CD14-positive monocyte (primary cell): ENCODE data around the gene SLC9A7. TPM values are rescaled to one million over a fixed set of nuclear protein-coding genes. Genes with fewer than 3 reads are reported as not detected.
A peak's percentile ranks its signal among the peaks of the same experiment; 100 is the strongest.

Experiments
- DNase-seq, 3 donors: peaks; one replicate each; pipeline ENCODE4 v3.0.0-alpha.2; 2011 to 2022
- H2AFZ ChIP-seq: 2 replicates; pipeline ENCODE4 v1.6.0; 2012; ENCODE audit warnings: mild to moderate bottlenecking, low read depth, low read length, inconsistent platforms; ENCODE audit not compliant: insufficient read depth, poor library complexity, severe bottlenecking
- H3K27ac ChIP-seq, 2 donors: 1 replicate in 1 of 2; 2 replicates in 1 of 2; pipeline ENCODE4 v1.5.1; 2012 to 2013; ENCODE audit warnings: low read length in 2 of 2, control low read depth in 1 of 2, inconsistent platforms in 1 of 2, low read depth in 1 of 2, mild to moderate bottlenecking in 1 of 2
- H3K27me3 ChIP-seq, 2 donors: one replicate each; pipeline versions ENCODE4 v1.6.0 to v1.6.1; 2011 to 2013; ENCODE audit warnings: low read length in 2 of 2; ENCODE audit not compliant: control insufficient read depth in 2 of 2, insufficient read depth in 2 of 2
- H3K36me3 ChIP-seq, 2 donors: replicated peaks in 1 of 2; 1 replicate in 1 of 2; 2 replicates in 1 of 2; pipeline versions ENCODE4 v1.5.1 to v1.6.1; 2012 to 2013; ENCODE audit warnings: low read length in 2 of 2, control low read depth in 1 of 2, inconsistent platforms in 1 of 2, mild to moderate bottlenecking in 1 of 2; ENCODE audit not compliant: insufficient read depth in 2 of 2, control insufficient read depth in 1 of 2
- H3K4me1 ChIP-seq, 2 donors: 1 replicate in 1 of 2; 2 replicates in 1 of 2; pipeline versions ENCODE4 v1.5.1 to v1.6.1; 2012 to 2013; ENCODE audit warnings: low read length in 2 of 2, control low read depth in 1 of 2, inconsistent platforms in 1 of 2, mild to moderate bottlenecking in 1 of 2, moderate library complexity in 1 of 2; ENCODE audit not compliant: insufficient read depth in 2 of 2, control insufficient read depth in 1 of 2
- H3K4me2 ChIP-seq: replicated peaks from 2 replicates; pipeline ENCODE3; 2012; ENCODE audit warnings: low read length, moderate library complexity, mild to moderate bottlenecking; ENCODE audit not compliant: poor library complexity, severe bottlenecking; ENCODE audit errors: extremely low read depth
- H3K4me3 ChIP-seq, 3 experiments: fragments of 200-600 bp in 1 of 3; sonication (generic) in 1 of 3; replicated peaks in 1 of 3; 1 replicate in 2 of 3; 2 replicates in 1 of 3; pipeline ENCODE4 v1.5.1; 2011 to 2013; ENCODE audit warnings: low read length in 3 of 3, mild to moderate bottlenecking in 3 of 3, control low read depth in 2 of 3, low read depth in 2 of 3, inconsistent platforms in 1 of 3, moderate library complexity in 1 of 3
- H3K79me2 ChIP-seq: 2 replicates; pipeline ENCODE4 v1.6.0; 2012; ENCODE audit warnings: mild to moderate bottlenecking, control low read depth, inconsistent platforms, low read length, moderate library complexity; ENCODE audit not compliant: insufficient read depth
- H3K9ac ChIP-seq: 2 replicates; pipeline ENCODE4 v1.6.0; 2017; ENCODE audit warnings: low read length, mild to moderate bottlenecking; ENCODE audit not compliant: insufficient read depth, poor library complexity, severe bottlenecking
- H3K9me3 ChIP-seq, 2 donors: replicated peaks in 1 of 2; 1 replicate in 1 of 2; 2 replicates in 1 of 2; pipeline versions ENCODE4 v1.5.1 to v1.6.1; 2012 to 2013; ENCODE audit warnings: low read length in 2 of 2, control low read depth in 1 of 2; ENCODE audit not compliant: control insufficient read depth in 1 of 2, insufficient read depth in 1 of 2
- H4K20me1 ChIP-seq: 2 replicates; pipeline ENCODE4 v1.6.0; 2012; ENCODE audit warnings: mild to moderate bottlenecking, low read length, control low read depth, moderate library complexity; ENCODE audit not compliant: insufficient read depth
- H3K27ac Mint-ChIP-seq, 7 donors: one replicate each; pipeline ENCODE4 v1.8.0; 2020; ENCODE audit warnings: mild to moderate bottlenecking in 7 of 7, mixed read lengths in 7 of 7, moderate library complexity in 6 of 7, inconsistent platforms in 2 of 7
- H3K27me3 Mint-ChIP-seq, 3 donors: one replicate each; pipeline ENCODE4 v1.8.0; 2021 to 2022; ENCODE audit warnings: low read depth in 3 of 3, mild to moderate bottlenecking in 3 of 3, mixed read lengths in 3 of 3, moderate library complexity in 3 of 3, inconsistent platforms in 1 of 3
- H3K36me3 Mint-ChIP-seq, 2 donors: one replicate each; pipeline ENCODE4 v1.8.0; 2020; ENCODE audit warnings: mixed read lengths in 2 of 2, inconsistent platforms in 1 of 2, mild to moderate bottlenecking in 1 of 2
- H3K4me1 Mint-ChIP-seq: one replicate; pipeline ENCODE4 v1.8.0; 2020; ENCODE audit warnings: mild to moderate bottlenecking, mixed read lengths
- H3K4me3 Mint-ChIP-seq, 2 donors: one replicate each; pipeline ENCODE4 v1.8.0; 2020; ENCODE audit warnings: mild to moderate bottlenecking in 2 of 2, mixed read lengths in 2 of 2, moderate library complexity in 1 of 2
- H3K9me3 Mint-ChIP-seq, 7 donors: one replicate each; pipeline ENCODE4 v1.8.0; 2020 to 2022; ENCODE audit warnings: mixed read lengths in 7 of 7, mild to moderate bottlenecking in 6 of 7, moderate library complexity in 6 of 7, inconsistent platforms in 2 of 7
- WGBS: methylation state at CpG from one replicate; pipeline ENCODE4 v1.1.5; 2013; ENCODE audit warnings: missing lambda C conversion rate; ENCODE audit not compliant: insufficient coverage; 5-methylcytosine and 5-hydroxymethylcytosine counted together
- intact Hi-C, 2 donors: fragments of 100-400 bp; cut with micrococcal nuclease; formaldehyde crosslinking; loops; one replicate each; pipeline versions ENCODE4 v1.15.0 to v1.15.1; 2023
- polyA plus RNA-seq, 3 donors: library from polyadenylated mRNA; depleted of rRNA in 1 of 3; unstranded in 2 of 3; stranded (reverse) in 1 of 3; fragments of 300-500 nt in 2 of 3; fragments of >200 nt in 1 of 3; fragmentation: Illumina TruSeq in 2 of 3; gene quantifications; 1 replicate in 2 of 3; 2 replicates in 1 of 3; pipeline ENCODE4 v1.2.3, GENCODE V29; 2012 to 2021
- TF ChIP-seq, protein P1 (sequence below): fragments of 200-600 bp; IDR thresholded peaks from one replicate; pipeline ENCODE4 v1.8.0; 2022; ENCODE audit warnings: antibody characterized with exemption, mild to moderate bottlenecking

Gene SLC9A7
- polyA plus RNA-seq, 3 donors = 0.73 to 2.0 (median 1.0) TPM

DNA sequence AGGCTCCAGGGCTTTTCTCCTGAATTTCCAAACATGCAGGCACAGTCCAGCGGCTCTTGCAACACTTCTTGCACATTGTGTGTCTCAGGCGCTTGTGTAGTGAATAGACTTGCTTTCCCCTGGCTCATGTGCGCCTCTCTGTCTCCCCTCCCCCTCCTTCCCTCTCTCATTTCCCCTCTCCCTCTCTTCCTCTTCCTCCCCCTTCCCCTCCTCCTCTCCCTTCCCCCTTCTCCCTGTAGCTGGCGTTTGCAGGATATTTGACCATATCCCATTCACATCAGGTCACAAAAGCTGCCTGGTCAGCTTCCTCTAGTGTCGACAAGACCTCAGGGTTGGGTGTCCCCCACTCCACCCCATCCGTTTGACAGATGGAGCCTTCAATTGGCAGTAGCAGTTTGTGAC is 182.9 kb downstream of the SLC9A7 start:
- TF ChIP-seq, protein P1, sequence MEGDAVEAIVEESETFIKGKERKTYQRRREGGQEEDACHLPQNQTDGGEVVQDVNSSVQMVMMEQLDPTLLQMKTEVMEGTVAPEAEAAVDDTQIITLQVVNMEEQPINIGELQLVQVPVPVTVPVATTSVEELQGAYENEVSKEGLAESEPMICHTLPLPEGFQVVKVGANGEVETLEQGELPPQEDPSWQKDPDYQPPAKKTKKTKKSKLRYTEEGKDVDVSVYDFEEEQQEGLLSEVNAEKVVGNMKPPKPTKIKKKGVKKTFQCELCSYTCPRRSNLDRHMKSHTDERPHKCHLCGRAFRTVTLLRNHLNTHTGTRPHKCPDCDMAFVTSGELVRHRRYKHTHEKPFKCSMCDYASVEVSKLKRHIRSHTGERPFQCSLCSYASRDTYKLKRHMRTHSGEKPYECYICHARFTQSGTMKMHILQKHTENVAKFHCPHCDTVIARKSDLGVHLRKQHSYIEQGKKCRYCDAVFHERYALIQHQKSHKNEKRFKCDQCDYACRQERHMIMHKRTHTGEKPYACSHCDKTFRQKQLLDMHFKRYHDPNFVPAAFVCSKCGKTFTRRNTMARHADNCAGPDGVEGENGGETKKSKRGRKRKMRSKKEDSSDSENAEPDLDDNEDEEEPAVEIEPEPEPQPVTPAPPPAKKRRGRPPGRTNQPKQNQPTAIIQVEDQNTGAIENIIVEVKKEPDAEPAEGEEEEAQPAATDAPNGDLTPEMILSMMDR = no peak
- Histone ChIP-seq H4K20me1 (peaks cover 15% of the 10 kb centered on the region), H3K4me1 (peaks cover 33 to 41% of the 10 kb centered on the region in 2 donors), H3K9ac (no peak overlapping the region), H3K79me2 (no peaks in the 10 kb centered on the region), H3K4me2 (peak overlapping the region; percentile 82), H3K4me3 (peak overlapping the region; percentile 42 to 75 (median 56)), H2AFZ (no peak overlapping the region), H3K27ac (no peak overlapping the region), H3K9me3 (peaks cover 0 to 5% of the 10 kb centered on the region in 2 donors), H3K36me3 (no peaks in the 10 kb centered on the region), H3K27me3 (peaks cover 0 to 7% of the 10 kb centered on the region in 2 donors)
- Mint-ChIP-seq H3K27me3 (peaks cover 1 to 24% (median 23%) of the 10 kb centered on the region in 3 donors), H3K27ac (peak overlapping the region in 1 of 7 donors; percentile 37), H3K4me3 (peak overlapping the region; percentile 79 to 92), H3K36me3 (peaks cover 5 to 6% of the 10 kb centered on the region in 2 donors), H3K4me1 (peaks cover 45% of the 10 kb centered on the region), H3K9me3 (peaks cover 0 to 16% (median 2%) of the 10 kb centered on the region in 7 donors)
- intact Hi-C loops = loop anchor here in 1 of 2 donors (10.0 kb wide), 1 partner anchor 49 kb away; no protein-coding TSS in a partner anchor
- DNase-seq = peak in 2 of 3 donors; percentile 23 to 49
- WGBS = no CpG with 5 or more reads among the region's 6 CpGs

GRCh38 chrX:46575586-46575985 is 183.3 kb downstream of the SLC9A7 start:
- Histone ChIP-seq H3K27me3 (peaks cover 0 to 7% of the 10 kb centered on the region in 2 donors), H3K9me3 (peaks cover 0 to 5% of the 10 kb centered on the region in 2 donors), H3K27ac (no peak overlapping the region), H3K4me3 (peak overlapping the region; percentile 42 to 75 (median 56)), H3K36me3 (no peaks in the 10 kb centered on the region), H2AFZ (peak overlapping the region; percentile 75), H3K4me2 (peak overlapping the region; percentile 82), H3K4me1 (peaks cover 33 to 41% of the 10 kb centered on the region in 2 donors), H3K79me2 (no peaks in the 10 kb centered on the region), H3K9ac (peak overlapping the region; percentile 56), H4K20me1 (peaks cover 15% of the 10 kb centered on the region)
- 18% methylated on average over 3 of the region's 6 CpGs for WGBS
- intact Hi-C loops = loop anchor here in 1 of 2 donors (10.0 kb wide), 1 partner anchor 49 kb away; no protein-coding TSS in a partner anchor
- Mint-ChIP-seq H3K36me3 (peaks cover 5 to 6% of the 10 kb centered on the region in 2 donors), H3K4me3 (peak overlapping the region; percentile 79 to 92), H3K27ac (no peak overlapping the region), H3K9me3 (peaks cover 0 to 16% (median 2%) of the 10 kb centered on the region in 7 donors), H3K4me1 (peaks cover 45% of the 10 kb centered on the region), H3K27me3 (peaks cover 2 to 24% (median 24%) of the 10 kb centered on the region in 3 donors)
- TF ChIP-seq, protein P1 = no peak
- no peak for DNase-seq
